GM23338 (cell line): ENCODE results near the gene MYO1D. TPM values are rescaled to one million over a fixed set of nuclear protein-coding genes. Genes with fewer than 3 reads are reported as not detected.

ENCODE experiments used
- ATAC-seq: fragments of 200-7000 bp; cut with Tn5 transposase; 3 replicates; pipeline ENCODE4 v1.9.1; 2020
- DNase-seq: peaks from one replicate; pipeline ENCODE4 v3.0.0-alpha.2; 2015; ENCODE audit warnings: low spot score
- H2AFZ ChIP-seq: fragments of 200-600 bp; sonication (generic); 2 replicates; pipeline ENCODE4 v1.8.0; 2016; ENCODE audit warnings: antibody characterized with exemption, mild to moderate bottlenecking, moderate library complexity
- H3F3A ChIP-seq: fragments of 200-600 bp; sonication (generic); replicated peaks from 2 replicates; pipeline ENCODE4 v1.8.0; 2017; ENCODE audit warnings: antibody characterized with exemption, mixed run types, low read depth
- H3K27ac ChIP-seq: fragments of 200-600 bp; sonication (generic); 2 replicates; pipeline ENCODE4 v1.6.1; 2016; ENCODE audit warnings: low read depth
- H3K27me3 ChIP-seq: fragments of 200-600 bp; sonication (generic); 2 replicates; pipeline ENCODE4 v1.8.0; 2016; ENCODE audit warnings: mild to moderate bottlenecking, mixed run types, moderate library complexity; ENCODE audit not compliant: insufficient read depth
- H3K36me3 ChIP-seq: fragments of 200-600 bp; sonication (generic); 2 replicates; pipeline ENCODE4 v1.8.0; 2016; ENCODE audit warnings: mild to moderate bottlenecking; ENCODE audit not compliant: insufficient read depth
- H3K4me1 ChIP-seq: fragments of 200-600 bp; sonication (generic); 2 replicates; pipeline ENCODE4 v1.8.0; 2016; ENCODE audit warnings: mild to moderate bottlenecking, moderate library complexity; ENCODE audit not compliant: insufficient read depth
- H3K4me2 ChIP-seq: fragments of 200-600 bp; sonication (generic); 2 replicates; pipeline ENCODE4 v1.7.1; 2017; ENCODE audit warnings: mixed run types
- H3K4me3 ChIP-seq: fragments of 200-600 bp; sonication (generic); 2 replicates; pipeline ENCODE4 v1.6.1; 2016; ENCODE audit warnings: mixed run types
- H3K79me2 ChIP-seq: fragments of 200-600 bp; sonication (generic); replicated peaks from 2 replicates; pipeline ENCODE4 v1.8.0; 2017; ENCODE audit warnings: mild to moderate bottlenecking; ENCODE audit not compliant: insufficient read depth
- H3K9me2 ChIP-seq: fragments of 200-600 bp; sonication (generic); 2 replicates; pipeline ENCODE4 v1.8.0; 2017; ENCODE audit not compliant: insufficient read depth
- H4K20me1 ChIP-seq: fragments of 200-600 bp; sonication (generic); replicated peaks from 2 replicates; pipeline ENCODE4 v1.8.0; 2017; ENCODE audit warnings: mild to moderate bottlenecking; ENCODE audit not compliant: insufficient read depth
- H3K27ac Mint-ChIP-seq: 2 replicates; pipeline ENCODE4 v1.8.0; 2020; ENCODE audit warnings: inconsistent platforms, mild to moderate bottlenecking, moderate library complexity, mixed read lengths
- H3K27me3 Mint-ChIP-seq: 3 replicates; pipeline ENCODE4 v1.8.0; 2022; ENCODE audit warnings: low read depth, mild to moderate bottlenecking, moderate library complexity, mixed read lengths, inconsistent platforms; ENCODE audit not compliant: insufficient read depth, poor library complexity
- H3K36me3 Mint-ChIP-seq: 3 replicates; pipeline ENCODE4 v1.8.0; 2021; ENCODE audit warnings: low read depth, mild to moderate bottlenecking, inconsistent platforms, moderate library complexity, mixed read lengths
- H3K4me1 Mint-ChIP-seq: 3 replicates; pipeline ENCODE4 v1.8.0; 2020; ENCODE audit warnings: mild to moderate bottlenecking, inconsistent platforms, mixed read lengths
- H3K4me3 Mint-ChIP-seq: 3 replicates; pipeline ENCODE4 v1.8.0; 2021; ENCODE audit warnings: moderate library complexity, mild to moderate bottlenecking, inconsistent platforms, mixed read lengths
- H3K9me3 Mint-ChIP-seq: 3 replicates; pipeline ENCODE4 v1.8.0; 2020; ENCODE audit warnings: moderate library complexity, mild to moderate bottlenecking, inconsistent platforms, mixed read lengths
- CREB1 ChIP-seq: fragments of 250-450 bp; sonication (Bioruptor Pico); IDR thresholded peaks from 2 replicates; pipeline ENCODE4 v1.5.0; 2020; ENCODE audit warnings: low read depth, mild to moderate bottlenecking, moderate library complexity
- EZH2 ChIP-seq: fragments of 200-600 bp; sonication (generic); IDR thresholded peaks from one replicate; pipeline ENCODE4 v1.8.0; 2017; ENCODE audit warnings: antibody characterized with exemption, mild to moderate bottlenecking, low read depth; ENCODE audit not compliant: unreplicated experiment
- EZH2phosphoT487 ChIP-seq: fragments of 200-600 bp; sonication (generic); IDR thresholded peaks from one replicate; pipeline ENCODE4 v1.8.1; 2018; ENCODE audit warnings: antibody characterized with exemption; ENCODE audit not compliant: unreplicated experiment
- JUNB ChIP-seq: IDR thresholded peaks from one replicate; pipeline ENCODE4 v1.6.1; 2016; ENCODE audit warnings: antibody characterized with exemption; ENCODE audit not compliant: unreplicated experiment
- NANOG ChIP-seq: IDR thresholded peaks from 2 replicates; pipeline ENCODE4 v1.6.1; 2016; ENCODE audit warnings: antibody characterized with exemption, borderline replicate concordance
- POLR2AphosphoS5 ChIP-seq: IDR thresholded peaks from 2 replicates; pipeline ENCODE4 v1.6.1; 2016; ENCODE audit warnings: antibody characterized with exemption, low read depth
- REST ChIP-seq: IDR thresholded peaks from one replicate; pipeline ENCODE4 v1.6.1; 2018; ENCODE audit warnings: antibody characterized with exemption; ENCODE audit not compliant: unreplicated experiment
- STAT1 ChIP-seq: IDR thresholded peaks from one replicate; pipeline ENCODE4 v1.6.1; 2016; ENCODE audit warnings: antibody characterized with exemption; ENCODE audit not compliant: unreplicated experiment
- ZNF114 ChIP-seq: fragments of 250-450 bp; sonication (Bioruptor Pico); IDR thresholded peaks from 2 replicates; pipeline ENCODE4 v1.5.0; 2020; ENCODE audit warnings: mild to moderate bottlenecking, moderate library complexity
- ZNF331 ChIP-seq: fragments of 250-450 bp; sonication (Bioruptor Pico); IDR thresholded peaks from 2 replicates; pipeline ENCODE4 v1.5.0; 2020; ENCODE audit warnings: low read depth, mild to moderate bottlenecking, moderate library complexity
- polyA plus RNA-seq: library from polyadenylated mRNA; unstranded; fragments of >200 nt; fragmentation: Nextera tagmentation; extraction: Ambion mirVana; gene quantifications from 2 replicates; pipeline ENCODE4 v1.2.1, GENCODE V29; 2016
- total RNA-seq: library from RNA; depleted of rRNA; stranded (reverse); fragments of >200 nt; shearing (Covaris generic); gene quantifications from 2 replicates; pipeline ENCODE4 v1.2.3, GENCODE V29; 2014
- TF ChIP-seq, protein P1 (sequence below), 2 experiments: fragments of 200-600 bp in 1 of 2; sonication (generic) in 1 of 2; conservative IDR thresholded peaks; 2 replicates each; pipeline versions ENCODE4 v1.5.1 to v1.6.1; 2016 to 2017; ENCODE audit warnings: antibody characterized with exemption in 2 of 2, low read depth in 2 of 2, mild to moderate bottlenecking in 2 of 2, moderate library complexity in 1 of 2
- TF ChIP-seq, protein P2 (sequence below): fragments of 250-450 bp; sonication (Bioruptor Pico); IDR thresholded peaks from 2 replicates; pipeline ENCODE4 v1.5.0; 2020; ENCODE audit warnings: mild to moderate bottlenecking, moderate library complexity

Gene MYO1D
- total and polyA plus RNA-seq, 2 experiments from 2014 or later = 8.6 to 28.6 TPM

- no peak for TF ChIP-seq NANOG
Measured at GRCh38 chr17:32742681-32743538, 134.0 kb downstream of the MYO1D start (continued).

DNA sequence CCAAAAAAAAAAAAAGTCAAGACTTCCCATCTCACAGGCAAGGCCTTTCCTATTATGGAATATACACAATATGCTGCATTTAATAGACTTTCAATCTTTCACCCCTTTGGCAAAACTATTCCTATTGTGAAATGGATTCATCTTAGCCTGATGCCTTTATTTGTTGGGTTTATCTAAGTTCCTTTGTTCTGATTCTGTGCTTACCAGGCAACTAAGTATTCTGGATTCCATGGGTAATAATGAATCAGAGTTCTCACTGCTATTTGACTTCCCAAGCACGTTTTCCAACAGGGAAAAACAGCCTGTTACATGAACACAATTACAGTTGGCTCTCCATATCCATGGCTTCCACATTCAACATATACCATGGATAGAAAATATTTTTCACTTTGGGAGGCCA lies 135.5 kb downstream of the MYO1D start:
- no peaks in the 10 kb centered on the region for H3K4me1 ChIP-seq
- H3K4me1 Mint-ChIP-seq = no peaks in the 10 kb centered on the region
- no peak overlapping the region for H3K4me3 ChIP-seq
- no peak for ATAC-seq
- no peak overlapping the region for H3K4me2 ChIP-seq
- H3F3A ChIP-seq = no peaks in the 10 kb centered on the region
- H3K27ac Mint-ChIP-seq = no peak overlapping the region
- H3K79me2 ChIP-seq = no peaks in the 10 kb centered on the region
- H3K4me3 Mint-ChIP-seq = no peak overlapping the region
- H3K9me2 ChIP-seq = no peaks in the 10 kb centered on the region
- H3K36me3 ChIP-seq = no peaks in the 10 kb centered on the region
- no peaks in the 10 kb centered on the region for H3K27me3 ChIP-seq
- no peak for DNase-seq
- no peak for TF ChIP-seq ZNF114
- TF ChIP-seq STAT1 = no peak
- no peak for TF ChIP-seq JUNB
- no peak for TF ChIP-seq POLR2AphosphoS5
- TF ChIP-seq, protein P1, sequence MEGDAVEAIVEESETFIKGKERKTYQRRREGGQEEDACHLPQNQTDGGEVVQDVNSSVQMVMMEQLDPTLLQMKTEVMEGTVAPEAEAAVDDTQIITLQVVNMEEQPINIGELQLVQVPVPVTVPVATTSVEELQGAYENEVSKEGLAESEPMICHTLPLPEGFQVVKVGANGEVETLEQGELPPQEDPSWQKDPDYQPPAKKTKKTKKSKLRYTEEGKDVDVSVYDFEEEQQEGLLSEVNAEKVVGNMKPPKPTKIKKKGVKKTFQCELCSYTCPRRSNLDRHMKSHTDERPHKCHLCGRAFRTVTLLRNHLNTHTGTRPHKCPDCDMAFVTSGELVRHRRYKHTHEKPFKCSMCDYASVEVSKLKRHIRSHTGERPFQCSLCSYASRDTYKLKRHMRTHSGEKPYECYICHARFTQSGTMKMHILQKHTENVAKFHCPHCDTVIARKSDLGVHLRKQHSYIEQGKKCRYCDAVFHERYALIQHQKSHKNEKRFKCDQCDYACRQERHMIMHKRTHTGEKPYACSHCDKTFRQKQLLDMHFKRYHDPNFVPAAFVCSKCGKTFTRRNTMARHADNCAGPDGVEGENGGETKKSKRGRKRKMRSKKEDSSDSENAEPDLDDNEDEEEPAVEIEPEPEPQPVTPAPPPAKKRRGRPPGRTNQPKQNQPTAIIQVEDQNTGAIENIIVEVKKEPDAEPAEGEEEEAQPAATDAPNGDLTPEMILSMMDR (conservative IDR thresholded peaks at IDR 0.05; ENCODE audit: low read depth in 2 of 2) = no peak
- TF ChIP-seq CREB1 = no peak
- no peak for TF ChIP-seq EZH2phosphoT487
- TF ChIP-seq ZNF331 (CRISPR knock-in tag) = no peak
- no peak for TF ChIP-seq REST
- no peak for TF ChIP-seq NANOG
- TF ChIP-seq, protein P2, sequence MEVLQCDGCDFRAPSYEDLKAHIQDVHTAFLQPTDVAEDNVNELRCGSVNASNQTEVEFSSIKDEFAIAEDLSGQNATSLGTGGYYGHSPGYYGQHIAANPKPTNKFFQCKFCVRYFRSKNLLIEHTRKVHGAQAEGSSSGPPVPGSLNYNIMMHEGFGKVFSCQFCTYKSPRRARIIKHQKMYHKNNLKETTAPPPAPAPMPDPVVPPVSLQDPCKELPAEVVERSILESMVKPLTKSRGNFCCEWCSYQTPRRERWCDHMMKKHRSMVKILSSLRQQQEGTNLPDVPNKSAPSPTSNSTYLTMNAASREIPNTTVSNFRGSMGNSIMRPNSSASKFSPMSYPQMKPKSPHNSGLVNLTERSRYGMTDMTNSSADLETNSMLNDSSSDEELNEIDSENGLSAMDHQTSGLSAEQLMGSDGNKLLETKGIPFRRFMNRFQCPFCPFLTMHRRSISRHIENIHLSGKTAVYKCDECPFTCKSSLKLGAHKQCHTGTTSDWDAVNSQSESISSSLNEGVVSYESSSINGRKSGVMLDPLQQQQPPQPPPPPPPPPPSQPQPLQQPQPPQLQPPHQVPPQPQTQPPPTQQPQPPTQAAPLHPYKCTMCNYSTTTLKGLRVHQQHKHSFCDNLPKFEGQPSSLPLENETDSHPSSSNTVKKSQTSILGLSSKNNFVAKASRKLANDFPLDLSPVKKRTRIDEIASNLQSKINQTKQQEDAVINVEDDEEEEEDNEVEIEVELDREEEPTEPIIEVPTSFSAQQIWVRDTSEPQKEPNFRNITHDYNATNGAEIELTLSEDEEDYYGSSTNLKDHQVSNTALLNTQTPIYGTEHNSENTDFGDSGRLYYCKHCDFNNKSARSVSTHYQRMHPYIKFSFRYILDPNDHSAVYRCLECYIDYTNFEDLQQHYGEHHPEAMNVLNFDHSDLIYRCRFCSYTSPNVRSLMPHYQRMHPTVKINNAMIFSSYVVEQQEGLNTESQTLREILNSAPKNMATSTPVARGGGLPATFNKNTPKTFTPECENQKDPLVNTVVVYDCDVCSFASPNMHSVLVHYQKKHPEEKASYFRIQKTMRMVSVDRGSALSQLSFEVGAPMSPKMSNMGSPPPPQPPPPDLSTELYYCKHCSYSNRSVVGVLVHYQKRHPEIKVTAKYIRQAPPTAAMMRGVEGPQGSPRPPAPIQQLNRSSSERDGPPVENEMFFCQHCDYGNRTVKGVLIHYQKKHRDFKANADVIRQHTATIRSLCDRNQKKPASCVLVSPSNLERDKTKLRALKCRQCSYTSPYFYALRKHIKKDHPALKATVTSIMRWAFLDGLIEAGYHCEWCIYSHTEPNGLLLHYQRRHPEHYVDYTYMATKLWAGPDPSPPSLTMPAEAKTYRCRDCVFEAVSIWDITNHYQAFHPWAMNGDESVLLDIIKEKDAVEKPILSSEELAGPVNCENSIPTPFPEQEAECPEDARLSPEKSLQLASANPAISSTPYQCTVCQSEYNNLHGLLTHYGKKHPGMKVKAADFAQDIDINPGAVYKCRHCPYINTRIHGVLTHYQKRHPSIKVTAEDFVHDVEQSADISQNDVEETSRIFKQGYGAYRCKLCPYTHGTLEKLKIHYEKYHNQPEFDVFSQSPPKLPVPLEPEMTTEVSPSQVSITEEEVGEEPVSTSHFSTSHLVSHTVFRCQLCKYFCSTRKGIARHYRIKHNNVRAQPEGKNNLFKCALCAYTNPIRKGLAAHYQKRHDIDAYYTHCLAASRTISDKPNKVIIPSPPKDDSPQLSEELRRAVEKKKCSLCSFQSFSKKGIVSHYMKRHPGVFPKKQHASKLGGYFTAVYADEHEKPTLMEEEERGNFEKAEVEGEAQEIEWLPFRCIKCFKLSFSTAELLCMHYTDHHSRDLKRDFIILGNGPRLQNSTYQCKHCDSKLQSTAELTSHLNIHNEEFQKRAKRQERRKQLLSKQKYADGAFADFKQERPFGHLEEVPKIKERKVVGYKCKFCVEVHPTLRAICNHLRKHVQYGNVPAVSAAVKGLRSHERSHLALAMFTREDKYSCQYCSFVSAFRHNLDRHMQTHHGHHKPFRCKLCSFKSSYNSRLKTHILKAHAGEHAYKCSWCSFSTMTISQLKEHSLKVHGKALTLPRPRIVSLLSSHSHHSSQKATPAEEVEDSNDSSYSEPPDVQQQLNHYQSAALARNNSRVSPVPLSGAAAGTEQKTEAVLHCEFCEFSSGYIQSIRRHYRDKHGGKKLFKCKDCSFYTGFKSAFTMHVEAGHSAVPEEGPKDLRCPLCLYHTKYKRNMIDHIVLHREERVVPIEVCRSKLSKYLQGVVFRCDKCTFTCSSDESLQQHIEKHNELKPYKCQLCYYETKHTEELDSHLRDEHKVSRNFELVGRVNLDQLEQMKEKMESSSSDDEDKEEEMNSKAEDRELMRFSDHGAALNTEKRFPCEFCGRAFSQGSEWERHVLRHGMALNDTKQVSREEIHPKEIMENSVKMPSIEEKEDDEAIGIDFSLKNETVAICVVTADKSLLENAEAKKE (CRISPR knock-in tag) = no peak
- no peak for TF ChIP-seq EZH2
- H3K27me3 Mint-ChIP-seq = no peaks in the 10 kb centered on the region
- H3K27ac ChIP-seq = no peak overlapping the region
- H3K9me3 Mint-ChIP-seq = no peaks in the 10 kb centered on the region
- no peaks in the 10 kb centered on the region for H4K20me1 ChIP-seq
- no peak overlapping the region for H2AFZ ChIP-seq
- H3K36me3 Mint-ChIP-seq = peaks cover 3% of the 10 kb centered on the region; the same call in 2 of the 3 replicates
